Measurements from ENCODE around the gene SPPL2B.
"Not testable (repeated sequence)": the region's sequence is repeated elsewhere in the genome, so short reads cannot be mapped to it uniquely, and the experiment has no call there.

The SPPL2B gene, protein sequence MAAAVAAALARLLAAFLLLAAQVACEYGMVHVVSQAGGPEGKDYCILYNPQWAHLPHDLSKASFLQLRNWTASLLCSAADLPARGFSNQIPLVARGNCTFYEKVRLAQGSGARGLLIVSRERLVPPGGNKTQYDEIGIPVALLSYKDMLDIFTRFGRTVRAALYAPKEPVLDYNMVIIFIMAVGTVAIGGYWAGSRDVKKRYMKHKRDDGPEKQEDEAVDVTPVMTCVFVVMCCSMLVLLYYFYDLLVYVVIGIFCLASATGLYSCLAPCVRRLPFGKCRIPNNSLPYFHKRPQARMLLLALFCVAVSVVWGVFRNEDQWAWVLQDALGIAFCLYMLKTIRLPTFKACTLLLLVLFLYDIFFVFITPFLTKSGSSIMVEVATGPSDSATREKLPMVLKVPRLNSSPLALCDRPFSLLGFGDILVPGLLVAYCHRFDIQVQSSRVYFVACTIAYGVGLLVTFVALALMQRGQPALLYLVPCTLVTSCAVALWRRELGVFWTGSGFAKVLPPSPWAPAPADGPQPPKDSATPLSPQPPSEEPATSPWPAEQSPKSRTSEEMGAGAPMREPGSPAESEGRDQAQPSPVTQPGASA

DNA sequence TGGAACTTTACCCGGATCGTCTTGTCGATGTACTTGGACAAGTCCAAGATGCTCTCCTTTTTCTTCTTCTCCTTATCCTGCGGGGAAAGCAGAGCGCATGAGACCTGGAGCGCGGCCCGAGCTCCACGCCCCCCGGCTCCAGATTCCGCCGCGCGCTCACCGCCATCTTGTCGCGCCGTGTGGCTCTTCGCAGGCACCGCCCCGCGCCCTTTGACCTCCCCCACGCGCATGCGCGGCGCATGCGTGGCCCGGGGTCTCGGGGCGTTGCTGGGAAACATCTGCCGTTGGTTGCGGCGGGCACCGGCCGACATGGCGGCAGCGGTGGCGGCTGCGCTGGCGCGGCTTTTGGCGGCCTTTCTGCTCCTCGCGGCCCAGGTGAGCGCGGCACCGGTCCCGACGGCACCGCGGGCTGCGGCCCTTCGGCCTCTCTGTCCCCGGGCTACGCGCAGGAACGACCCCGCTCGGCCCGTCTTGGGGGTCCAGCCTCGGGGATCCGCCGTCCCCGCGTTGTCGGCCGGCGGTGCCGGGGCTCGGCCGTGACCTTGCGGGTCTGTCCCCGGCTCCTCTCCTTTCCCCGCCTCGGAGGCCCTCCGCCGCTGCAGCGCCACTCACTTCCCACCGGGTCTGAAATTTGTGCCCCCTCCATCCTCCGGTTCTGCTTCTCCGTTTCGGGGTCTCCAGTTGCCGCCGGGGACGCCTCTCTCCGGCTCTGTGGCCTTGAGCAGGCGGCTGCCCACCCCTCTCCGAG, at the start of gene SPPL2B, which contains the start of gene LSM7:
SPPL2B (plus strand) TSS at position 284 of the 748 bp plus-strand sequence; CDS start at position 310, 26 bp downstream.
LSM7 (minus strand) TSS at position 186 of the 748 bp plus-strand sequence; CDS start at position 166, 20 bp downstream.
- ChIA-PET CTCF (interaction anchor here (0.6 to 2.6 kb wide), 7 partner anchors 11 to 285 kb away, joined by 3 to 12 read pairs (median 7); partner anchors contain the start of gene PLEKHJ1), POLR2A (interaction anchor here (0.7 to 1.1 kb wide), 4 partner anchors 10 to 147 kb away, joined by 3 to 4 read pairs (median 3); partner anchors contain the start of genes GADD45B and TIMM13)
- TF ChIP-seq, protein P1, sequence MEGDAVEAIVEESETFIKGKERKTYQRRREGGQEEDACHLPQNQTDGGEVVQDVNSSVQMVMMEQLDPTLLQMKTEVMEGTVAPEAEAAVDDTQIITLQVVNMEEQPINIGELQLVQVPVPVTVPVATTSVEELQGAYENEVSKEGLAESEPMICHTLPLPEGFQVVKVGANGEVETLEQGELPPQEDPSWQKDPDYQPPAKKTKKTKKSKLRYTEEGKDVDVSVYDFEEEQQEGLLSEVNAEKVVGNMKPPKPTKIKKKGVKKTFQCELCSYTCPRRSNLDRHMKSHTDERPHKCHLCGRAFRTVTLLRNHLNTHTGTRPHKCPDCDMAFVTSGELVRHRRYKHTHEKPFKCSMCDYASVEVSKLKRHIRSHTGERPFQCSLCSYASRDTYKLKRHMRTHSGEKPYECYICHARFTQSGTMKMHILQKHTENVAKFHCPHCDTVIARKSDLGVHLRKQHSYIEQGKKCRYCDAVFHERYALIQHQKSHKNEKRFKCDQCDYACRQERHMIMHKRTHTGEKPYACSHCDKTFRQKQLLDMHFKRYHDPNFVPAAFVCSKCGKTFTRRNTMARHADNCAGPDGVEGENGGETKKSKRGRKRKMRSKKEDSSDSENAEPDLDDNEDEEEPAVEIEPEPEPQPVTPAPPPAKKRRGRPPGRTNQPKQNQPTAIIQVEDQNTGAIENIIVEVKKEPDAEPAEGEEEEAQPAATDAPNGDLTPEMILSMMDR (IDR thresholded peaks at IDR 0.05; ENCODE audit: insufficient read depth, low read length, missing control alignments) = no peak
- H3K4me3 ChIP-seq (ENCODE audit: low read depth, low read length) = peak within 1 kb of the TSS; percentile 92
- DNase-seq (ENCODE audit: low read depth, low spot score) = no peak

DNA sequence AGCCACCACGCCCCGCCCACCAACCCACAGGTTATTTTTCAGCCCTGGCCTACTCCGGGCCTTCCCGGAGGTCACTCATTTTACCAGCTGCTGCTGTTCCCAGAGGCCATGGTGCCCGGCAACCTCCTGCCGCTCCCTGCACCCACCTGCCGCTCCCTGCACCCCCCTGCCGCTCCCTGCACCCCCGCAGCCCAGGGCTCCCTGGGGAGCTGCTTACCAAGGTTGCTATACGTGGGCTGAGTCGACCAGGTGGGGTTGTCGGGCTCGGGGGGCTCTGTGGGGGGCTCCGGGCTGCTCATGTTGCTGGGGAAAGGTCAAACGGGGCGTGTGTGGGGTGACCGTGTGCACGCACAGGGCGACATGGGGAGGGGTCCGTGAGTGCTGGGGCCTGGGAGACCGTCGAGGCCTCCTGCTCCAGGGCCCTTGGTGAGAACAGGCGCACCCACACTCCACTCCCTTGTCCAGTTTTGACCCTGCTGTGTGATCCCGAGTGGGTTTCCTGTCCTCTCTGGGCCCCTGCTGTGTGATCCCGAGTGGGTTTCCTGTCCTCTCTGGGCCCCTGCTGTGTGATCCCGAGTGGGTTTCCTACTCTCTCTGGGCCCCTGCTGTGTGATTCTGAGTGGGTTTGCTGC, 47.7 kb upstream of the SPPL2B start:
- ChIA-PET CTCF (interaction anchor here (1.2 to 1.7 kb wide), 2 partner anchors 35 to 112 kb away, joined by 3 to 5 read pairs; no protein-coding TSS in a partner anchor), POLR2A (no interaction called here)
- DNase-seq (ENCODE audit: low read depth, low spot score) = no peak
- no peak overlapping the region for H3K4me3 ChIP-seq (ENCODE audit: low read depth, low read length)
- TF ChIP-seq, protein P1 (IDR thresholded peaks at IDR 0.05; ENCODE audit: insufficient read depth, low read length, missing control alignments) = no peak

DNA sequence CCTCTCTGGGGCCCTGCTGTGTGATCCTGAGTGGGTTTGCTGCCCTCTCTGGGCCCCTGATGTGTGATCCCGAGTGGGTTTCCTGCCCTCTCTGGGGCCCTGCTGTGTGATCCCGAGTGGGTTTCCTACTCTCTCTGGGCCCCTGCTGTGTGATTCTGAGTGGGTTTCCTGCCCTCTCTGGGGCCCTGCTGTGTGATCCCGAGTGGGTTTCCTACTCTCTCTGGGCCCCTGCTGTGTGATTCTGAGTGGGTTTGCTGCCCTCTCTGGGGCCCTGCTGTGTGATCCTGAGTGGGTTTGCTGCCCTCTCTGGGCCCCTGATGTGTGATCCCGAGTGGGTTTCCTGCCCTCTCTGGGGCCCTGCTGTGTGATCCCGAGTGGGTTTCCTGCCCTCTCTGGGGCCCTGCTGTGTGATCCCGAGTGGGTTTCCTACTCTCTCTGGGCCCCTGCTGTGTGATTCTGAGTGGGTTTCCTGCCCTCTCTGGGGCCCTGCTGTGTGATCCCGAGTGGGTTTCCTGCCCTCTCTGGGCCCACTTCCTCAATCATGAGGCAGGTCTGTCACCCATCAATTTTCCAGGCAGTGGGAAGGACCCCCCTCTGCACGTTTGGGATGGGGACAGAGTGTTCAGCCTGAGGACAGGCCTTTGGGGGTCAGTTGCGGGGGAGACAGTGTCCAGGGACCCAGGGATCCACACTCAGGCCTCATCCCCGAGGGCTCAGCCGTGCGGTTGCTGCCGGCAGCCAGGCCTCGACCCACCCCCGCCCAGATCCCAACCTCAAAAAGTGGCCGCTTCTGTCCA, 47.0 kb upstream of the SPPL2B start:
- CTCF ChIA-PET = interaction anchor here (1.2 kb wide), 1 partner anchor 111 kb away, joined by 5 read pairs; no protein-coding TSS in a partner anchor
- peak overlapping the region; percentile 36 for H3K4me3 ChIP-seq (ENCODE audit: low read depth, low read length)
- DNase-seq (ENCODE audit: low read depth, low spot score); POLR2A ChIA-PET: not testable (repeated sequence)

DNA sequence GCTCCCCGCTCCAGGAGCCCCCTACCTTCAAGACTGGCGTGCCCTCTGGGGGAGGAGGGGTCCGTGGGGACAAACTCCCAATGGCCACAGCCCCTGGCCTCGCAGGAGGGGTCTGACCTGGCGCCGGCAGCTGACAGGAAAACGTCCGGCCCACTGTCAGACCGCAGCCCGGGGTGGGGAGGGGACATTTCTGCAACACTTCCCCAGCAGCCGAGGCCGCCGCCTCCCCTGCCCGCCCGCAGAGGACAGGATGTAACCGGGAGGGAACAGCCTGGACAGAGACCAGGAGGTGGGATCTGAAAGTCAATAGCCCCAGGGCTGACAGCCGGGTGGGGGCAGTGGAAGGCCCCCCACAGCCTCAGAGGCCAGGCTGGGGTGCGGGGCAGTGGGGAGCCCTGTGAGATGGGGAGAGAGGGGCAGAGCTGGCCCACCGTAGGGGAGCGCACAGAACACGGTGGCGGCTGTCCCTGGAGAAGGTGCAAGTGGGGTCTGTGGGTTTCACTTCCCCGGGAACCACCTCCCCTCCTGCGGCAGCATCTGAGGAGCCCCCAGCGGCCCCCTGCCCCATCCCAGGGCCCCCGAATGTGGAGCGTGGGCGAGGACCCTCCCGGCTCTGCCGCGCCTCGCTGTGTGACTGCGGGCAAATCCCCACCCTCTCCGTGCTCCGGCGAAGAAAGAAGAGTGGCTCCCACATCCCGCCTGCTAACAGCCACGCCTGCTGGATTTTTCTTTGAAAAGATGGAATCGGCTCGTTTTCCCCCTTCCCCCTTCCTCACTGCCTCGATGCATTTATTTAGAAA, 46.2 kb upstream of the SPPL2B start, which contains the start of gene PEAK3:
PEAK3 (minus strand) TSS at position 114 of the 800 bp plus-strand sequence. CDS start 1,244 bp downstream, outside the sequence.
- peak within 1 kb of the TSS; percentile 36 for H3K4me3 ChIP-seq (ENCODE audit: low read depth, low read length)
- CTCF ChIA-PET = interaction anchor here (0.9 to 2.3 kb wide), 3 partner anchors 9 to 34 kb away, joined by 3 to 16 read pairs (median 6); no protein-coding TSS in a partner anchor
- TF ChIP-seq, protein P1 (IDR thresholded peaks at IDR 0.05; ENCODE audit: insufficient read depth, low read length, missing control alignments) = no peak
- DNase-seq (ENCODE audit: low read depth, low spot score) = no peak
- POLR2A ChIA-PET = no interaction called here

DNA sequence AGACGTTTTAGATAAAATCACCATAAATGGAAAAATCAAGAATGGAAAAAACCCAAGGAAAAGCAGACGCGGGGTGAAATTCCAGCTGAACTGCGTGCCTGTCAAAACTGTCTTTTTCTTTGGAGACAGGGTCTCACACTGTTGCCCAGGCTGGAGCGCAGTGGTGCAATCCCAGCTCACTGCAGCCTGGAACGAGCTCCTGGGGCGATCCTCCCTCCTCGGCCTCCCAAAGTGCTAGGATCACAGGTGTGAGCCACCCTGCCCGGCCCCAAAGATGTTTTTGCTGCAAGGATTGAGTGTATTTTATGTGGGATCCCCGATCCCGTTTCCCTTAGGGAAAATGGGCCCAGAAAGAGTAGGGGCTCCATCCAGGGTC, 45.6 kb upstream of the SPPL2B start:
- ChIA-PET CTCF (interaction anchor here (0.9 to 2.3 kb wide), 3 partner anchors 10 to 33 kb away, joined by 3 to 16 read pairs (median 6); no protein-coding TSS in a partner anchor), POLR2A (no interaction called here)
- TF ChIP-seq, protein P1 (IDR thresholded peaks at IDR 0.05; ENCODE audit: insufficient read depth, low read length, missing control alignments) = no peak
- DNase-seq (ENCODE audit: low read depth, low spot score) = no peak
- no peak overlapping the region for H3K4me3 ChIP-seq (ENCODE audit: low read depth, low read length)
